H9 (cell line): ENCODE measurements around the gene USP13. TPM values are rescaled to one million over a fixed set of nuclear protein-coding genes. Genes with fewer than 3 reads are reported as not detected.

Experiments used
- DNase-seq: peaks from one replicate; pipeline ENCODE4 v3.0.0-alpha.2; 2017
- H2AFZ ChIP-seq: one replicate; pipeline ENCODE4 v1.6.1; 2013; ENCODE audit warnings: mild to moderate bottlenecking, low read length, control low read depth, moderate library complexity
- H2AK5ac ChIP-seq: 2 replicates; pipeline ENCODE4 v1.6.1; 2013; ENCODE audit warnings: low read length, control low read depth, mixed read lengths; ENCODE audit not compliant: insufficient read length
- H2BK120ac ChIP-seq: one replicate; pipeline ENCODE4 v1.6.1; 2013; ENCODE audit warnings: low read depth, mild to moderate bottlenecking, low read length, control low read depth, inconsistent platforms; ENCODE audit not compliant: poor library complexity, severe bottlenecking
- H2BK12ac ChIP-seq: 2 replicates; pipeline ENCODE4 v1.6.1; 2013; ENCODE audit warnings: low read length, control low read depth, mixed read lengths, low read depth; ENCODE audit not compliant: insufficient read length
- H2BK15ac ChIP-seq: 2 replicates; pipeline ENCODE4 v1.6.1; 2013; ENCODE audit warnings: low read depth, low read length, control low read depth
- H2BK20ac ChIP-seq: one replicate; pipeline ENCODE4 v1.6.1; 2013; ENCODE audit warnings: low read depth, mild to moderate bottlenecking, low read length, control low read depth, inconsistent platforms; ENCODE audit not compliant: poor library complexity, severe bottlenecking
- H2BK5ac ChIP-seq: 2 replicates; pipeline ENCODE4 v1.6.1; 2013; ENCODE audit warnings: low read length, control low read depth, mixed read lengths; ENCODE audit not compliant: insufficient read length
- H3K14ac ChIP-seq: 2 replicates; pipeline ENCODE4 v1.6.1; 2013; ENCODE audit warnings: low read length, control low read depth; ENCODE audit not compliant: insufficient read depth
- H3K18ac ChIP-seq: 2 replicates; pipeline ENCODE4 v1.6.1; 2013; ENCODE audit warnings: low read depth, mild to moderate bottlenecking, mixed read lengths, low read length, control low read depth; ENCODE audit not compliant: insufficient read length
- H3K23ac ChIP-seq: 2 replicates; pipeline ENCODE4 v1.6.1; 2013; ENCODE audit warnings: low read length, control low read depth, mixed read lengths, low read depth; ENCODE audit not compliant: insufficient read length
- H3K23me2 ChIP-seq: 2 replicates; pipeline ENCODE4 v1.6.1; 2013; ENCODE audit warnings: low read depth, mild to moderate bottlenecking, mixed read lengths, low read length, control low read depth; ENCODE audit not compliant: insufficient read length, poor library complexity, severe bottlenecking
- H3K27ac ChIP-seq: 2 replicates; pipeline ENCODE4 v1.5.1; 2013; ENCODE audit warnings: low read length, control low read depth, mixed read lengths, low read depth; ENCODE audit not compliant: insufficient read length
- H3K27me3 ChIP-seq: 2 replicates; pipeline ENCODE4 v1.6.1; 2013; ENCODE audit warnings: low read length, control low read depth, inconsistent platforms; ENCODE audit not compliant: insufficient read depth
- H3K4ac ChIP-seq: 2 replicates; pipeline ENCODE4 v1.6.1; 2013; ENCODE audit warnings: low read depth, mild to moderate bottlenecking, control low read depth, inconsistent platforms, low read length, moderate library complexity
- H3K4me1 ChIP-seq: 2 replicates; pipeline ENCODE4 v1.6.1; 2013; ENCODE audit warnings: low read length, control low read depth, inconsistent platforms; ENCODE audit not compliant: insufficient read depth
- H3K4me2 ChIP-seq: 2 replicates; pipeline ENCODE4 v1.6.1; 2013; ENCODE audit warnings: low read length, control low read depth, mixed read lengths; ENCODE audit not compliant: insufficient read length, insufficient read depth
- H3K56ac ChIP-seq: 2 replicates; pipeline ENCODE4 v1.6.1; 2013; ENCODE audit warnings: low read depth, mild to moderate bottlenecking, mixed read lengths, low read length, control low read depth; ENCODE audit not compliant: insufficient read length
- H3K79me1 ChIP-seq: 2 replicates; pipeline ENCODE4 v1.6.1; 2013; ENCODE audit warnings: low read depth, mild to moderate bottlenecking, moderate library complexity, low read length, control low read depth, inconsistent platforms; ENCODE audit not compliant: insufficient read depth, poor library complexity, severe bottlenecking
- H3K79me2 ChIP-seq: 2 replicates; pipeline ENCODE4 v1.6.1; 2013; ENCODE audit warnings: low read length, control low read depth, inconsistent platforms; ENCODE audit not compliant: insufficient read depth
- H3K9ac ChIP-seq: 2 replicates; pipeline ENCODE4 v1.6.1; 2013; ENCODE audit warnings: low read length, control low read depth, mixed read lengths; ENCODE audit not compliant: insufficient read length; ENCODE audit errors: extremely low read depth
- H3K9me3 ChIP-seq: one replicate; pipeline ENCODE4 v1.6.1; 2013; ENCODE audit warnings: low read depth, low read length, inconsistent platforms; ENCODE audit not compliant: control insufficient read depth
- H3T11ph ChIP-seq: one replicate; pipeline ENCODE4 v1.6.1; 2013; ENCODE audit warnings: mild to moderate bottlenecking, low read length, control low read depth, inconsistent platforms
- H4K20me1 ChIP-seq: one replicate; pipeline ENCODE4 v1.6.1; 2013; ENCODE audit not compliant: control insufficient read depth, insufficient read length, insufficient read depth
- H4K5ac ChIP-seq: 2 replicates; pipeline ENCODE4 v1.6.1; 2013; ENCODE audit warnings: low read depth, mild to moderate bottlenecking, mixed read lengths, low read length, control low read depth; ENCODE audit not compliant: insufficient read length
- H4K8ac ChIP-seq: replicated peaks from 2 replicates; pipeline ENCODE4 v1.6.1; 2013; ENCODE audit warnings: low read length, control low read depth, mixed read lengths, low read depth; ENCODE audit not compliant: insufficient read length
- H4K91ac ChIP-seq: 2 replicates; pipeline ENCODE4 v1.6.1; 2013; ENCODE audit warnings: low read depth, mild to moderate bottlenecking, moderate library complexity, mixed read lengths, low read length, control low read depth; ENCODE audit not compliant: insufficient read length
- H3K27ac Mint-ChIP-seq, 3 experiments: 2 replicates in 2 of 3; 3 replicates in 1 of 3; pipeline ENCODE4 v1.8.0; 2020 to 2021; ENCODE audit warnings: mixed read lengths in 3 of 3, mild to moderate bottlenecking in 1 of 3, moderate library complexity in 1 of 3
- H3K27me3 Mint-ChIP-seq: 2 replicates; pipeline ENCODE4 v1.8.0; 2021; ENCODE audit warnings: low read depth, mild to moderate bottlenecking, moderate library complexity, mixed read lengths
- H3K36me3 Mint-ChIP-seq, 3 experiments: 2 replicates in 2 of 3; 3 replicates in 1 of 3; pipeline ENCODE4 v1.8.0; 2020 to 2021; ENCODE audit warnings: low read depth in 3 of 3, mixed read lengths in 3 of 3; ENCODE audit not compliant: insufficient read depth in 1 of 3
- H3K4me1 Mint-ChIP-seq, 2 experiments: 2 replicates each; pipeline ENCODE4 v1.8.0; 2020; ENCODE audit warnings: mixed read lengths in 2 of 2
- H3K4me3 Mint-ChIP-seq, 2 experiments: 2 replicates in 1 of 2; 3 replicates in 1 of 2; pipeline ENCODE4 v1.8.0; 2020 to 2021; ENCODE audit warnings: mild to moderate bottlenecking in 2 of 2, mixed read lengths in 2 of 2, moderate library complexity in 1 of 2
- H3K9me3 Mint-ChIP-seq, 2 experiments: 2 replicates in 1 of 2; 3 replicates in 1 of 2; pipeline ENCODE4 v1.8.0; 2020; ENCODE audit warnings: mild to moderate bottlenecking in 2 of 2, mixed read lengths in 2 of 2, moderate library complexity in 1 of 2
- CTCF ChIP-seq: fragments of 200-600 bp; sonication (generic); conservative IDR thresholded peaks from 3 replicates; pipeline ENCODE4 v1.8.0; 2021; ENCODE audit warnings: antibody characterized with exemption, mild to moderate bottlenecking
- WGBS: extraction: QIAGEN DNeasy Blood & Tissue Kit; methylation state at CpG from one replicate; pipeline ENCODE4 v1.1.7; 2013; ENCODE audit warnings: missing lambda C conversion rate, low lambda C conversion rate, mixed read lengths; ENCODE audit not compliant: insufficient read length; ENCODE audit errors: extremely low coverage; 5-methylcytosine and 5-hydroxymethylcytosine counted together
- total RNA-seq: library from RNA; stranded (reverse); gene quantifications from 2 replicates; pipeline ENCODE4 v1.2.1, GENCODE V29; 2021

Gene USP13
- total RNA-seq, 1 experiment from 2014 or later, result 26.7 TPM

GRCh38 chr3:179694731-179695130 is 41.9 kb downstream of the USP13 start:
- TF ChIP-seq CTCF, result no peak
- Histone ChIP-seq H2BK20ac (no peak overlapping the region), H3K4me2 (no peak overlapping the region), H2BK12ac (no peak overlapping the region), H3K27ac (no peak overlapping the region), H2BK120ac (no peak overlapping the region), H2BK15ac (no peak overlapping the region), H3K27me3 (no peaks in the 10 kb centered on the region), H3K23me2 (no peaks in the 10 kb centered on the region), H3K23ac (no peak overlapping the region), H2AK5ac (no peak overlapping the region), H3K79me2 (no peaks in the 10 kb centered on the region), H3K14ac (no peak overlapping the region), H3K4me1 (no peaks in the 10 kb centered on the region), H2AFZ (no peak overlapping the region), H4K5ac (no peak overlapping the region), H2BK5ac (no peak overlapping the region), H4K20me1 (no peaks in the 10 kb centered on the region), H3K9ac (no peak overlapping the region), H3T11ph (no peak overlapping the region), H3K56ac (no peak overlapping the region), H3K79me1 (no peaks in the 10 kb centered on the region), H3K9me3 (no peaks in the 10 kb centered on the region), H3K4ac (no peak overlapping the region), H3K18ac (no peak overlapping the region), H4K91ac (no peak overlapping the region), H4K8ac (no peak overlapping the region)
- whole genome bisulfite sequencing, result no CpG with 5 or more reads among the region's 6 CpGs
- no peak overlapping the region for H3K4me3 Mint-ChIP-seq
- H3K36me3 Mint-ChIP-seq, result peaks cover 11 to 27% (median 21%) of the 10 kb centered on the region in 3 experiments
- DNase-seq, result no peak
- no peaks in the 10 kb centered on the region for H3K9me3 Mint-ChIP-seq
- peak overlapping the region in 1 of 3 experiments; percentile 61; a peak in 1 of 7 replicates for H3K27ac Mint-ChIP-seq
- H3K27me3 Mint-ChIP-seq, result no peaks in the 10 kb centered on the region
- peaks cover 18% of the 10 kb centered on the region in 2 experiments for H3K4me1 Mint-ChIP-seq
